Stimulated activated CD4-positive, alpha-beta T cell treated with anti-CD3 and anti-CD28 coated beads, TNF-alpha, amount 100 ng/mL, for 1 hour (primary cell): ENCODE results near the gene PRPSAP2.
"Not testable (repeated sequence)": the region's sequence is repeated elsewhere in the genome, so short reads cannot be mapped to it uniquely, and the experiment has no call there.

Experiments used
- DNase-seq, 3 donors: peaks; one replicate each; pipeline ENCODE4 v3.0.0-alpha.2; 2020; ENCODE audit warnings: low read depth in 3 of 3, low spot score in 1 of 3

Gene PRPSAP2

DNA sequence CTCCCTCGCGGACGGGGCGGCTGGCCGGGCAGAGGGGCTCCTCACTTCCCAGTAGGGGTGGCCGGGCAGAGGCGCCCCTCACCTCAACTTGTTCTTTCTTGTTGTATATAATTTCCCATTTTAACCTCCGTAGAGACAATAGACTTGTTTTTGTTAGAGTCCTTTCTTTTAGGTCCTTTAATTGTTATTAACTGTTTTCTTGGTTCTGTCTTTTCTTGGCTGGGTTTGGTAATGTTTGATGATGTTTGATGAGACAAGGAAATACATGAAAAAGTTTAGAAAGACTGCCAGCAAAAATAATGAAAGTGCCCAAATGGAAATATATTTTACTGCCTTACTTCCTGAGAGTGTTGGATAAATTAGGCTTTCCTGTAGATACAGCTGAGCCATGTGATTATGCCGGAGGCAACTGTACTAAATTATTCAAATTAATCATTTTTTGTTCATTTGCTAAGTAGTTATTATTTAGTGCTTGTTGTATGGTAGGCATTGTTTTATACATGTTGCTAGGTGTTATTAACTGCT is 30.9 kb downstream of the PRPSAP2 start:
- no peak for DNase-seq

DNA sequence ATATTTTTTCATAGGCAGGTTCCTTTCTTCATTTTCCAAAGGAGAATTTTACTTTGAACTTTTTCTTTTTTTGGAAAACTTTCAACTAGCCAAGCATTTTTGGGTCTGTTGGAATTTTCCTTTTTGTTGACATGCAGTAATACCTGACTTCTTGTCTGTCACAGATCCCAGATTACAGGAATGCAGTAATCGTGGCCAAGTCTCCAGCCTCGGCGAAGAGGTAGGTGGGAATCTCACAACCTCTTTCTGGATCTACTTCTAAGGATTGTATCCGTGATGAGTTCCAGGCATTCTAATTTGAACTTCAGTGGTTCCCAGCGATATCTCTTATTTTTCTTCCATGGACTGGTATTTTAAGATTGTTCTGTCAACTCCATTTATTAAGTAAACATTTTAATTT is 31.7 kb downstream of the PRPSAP2 start:
- no peak for DNase-seq

DNA sequence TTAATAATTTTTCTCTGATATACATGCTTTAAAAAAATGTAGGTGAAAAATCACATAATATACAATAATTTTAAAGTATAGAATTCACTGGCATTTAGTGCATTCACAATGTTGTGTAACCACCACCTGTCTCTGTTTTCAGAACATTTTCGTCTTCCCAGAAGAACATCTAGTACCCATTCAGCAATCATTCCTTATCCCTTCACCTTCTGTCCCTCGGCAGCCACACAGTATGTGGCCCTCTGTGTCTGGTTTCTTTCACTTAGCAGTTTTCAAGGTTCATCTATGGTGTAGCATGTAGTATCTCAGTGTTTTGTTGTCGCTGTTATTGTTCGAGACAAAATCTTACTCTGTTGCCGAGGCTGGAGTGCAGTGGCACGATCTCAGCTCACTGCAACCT is 33.6 kb downstream of the PRPSAP2 start:
- no peak for DNase-seq

DNA sequence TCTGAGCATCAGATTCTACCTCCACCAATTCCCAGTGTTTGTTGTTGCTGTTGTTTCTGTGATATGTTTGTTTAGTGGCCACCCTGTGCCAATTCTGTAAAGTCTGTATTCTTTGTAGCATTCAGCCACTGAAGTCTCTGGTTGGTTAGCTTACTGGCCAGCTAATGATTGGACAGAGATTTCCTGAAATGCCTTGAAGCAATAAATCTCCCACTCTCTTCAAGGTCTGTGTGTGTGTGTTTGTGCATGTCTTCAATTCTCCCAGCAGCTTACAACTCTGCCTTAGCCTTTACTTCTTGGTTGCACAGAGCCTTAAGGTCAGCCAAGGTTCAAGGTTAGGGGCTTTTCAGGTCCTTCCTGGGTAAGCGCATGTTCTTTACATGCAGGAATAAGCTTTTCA is 38.2 kb downstream of the PRPSAP2 start:
- no peak for DNase-seq

DNA sequence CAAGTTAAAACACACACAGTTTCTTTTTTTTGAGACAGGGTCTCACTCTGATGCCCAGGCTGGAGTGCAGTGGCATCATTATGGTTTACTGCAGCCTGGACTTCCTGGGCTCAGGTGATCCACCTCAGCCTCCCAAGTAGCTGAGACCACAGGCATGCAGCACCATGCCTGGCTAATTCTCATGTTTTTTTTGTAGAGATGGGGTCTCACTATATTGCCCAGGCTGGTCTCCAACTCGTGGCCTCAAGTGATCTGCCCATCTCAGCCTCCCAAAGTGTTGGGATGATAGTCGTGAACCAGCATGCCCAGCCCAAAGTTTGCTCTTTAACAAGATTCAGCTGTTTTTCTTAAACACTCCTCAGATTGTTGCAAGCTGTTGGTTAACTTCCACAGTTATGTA is 39.0 kb downstream of the PRPSAP2 start:
- no peak for DNase-seq

DNA sequence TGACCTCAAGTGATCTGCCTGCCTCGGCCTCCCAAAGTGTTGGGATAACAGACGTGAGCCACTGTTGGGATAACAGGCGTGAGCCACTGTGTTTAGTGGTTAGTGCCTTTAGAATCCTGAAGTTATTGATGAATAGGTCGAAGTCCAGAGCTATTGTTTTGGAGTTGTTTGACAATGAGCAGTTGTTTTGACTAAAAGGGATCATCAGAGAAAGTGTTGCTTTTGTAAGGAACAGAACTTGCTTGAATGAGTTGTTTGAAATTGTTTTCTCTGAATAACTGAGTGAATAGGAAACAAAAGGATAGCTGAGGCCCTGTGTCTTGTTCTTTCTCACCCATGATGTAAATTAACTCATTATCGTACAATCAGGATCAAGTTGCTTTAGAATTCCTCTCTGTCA is 46.6 kb downstream of the PRPSAP2 start:
- DNase-seq, result no peak

DNA sequence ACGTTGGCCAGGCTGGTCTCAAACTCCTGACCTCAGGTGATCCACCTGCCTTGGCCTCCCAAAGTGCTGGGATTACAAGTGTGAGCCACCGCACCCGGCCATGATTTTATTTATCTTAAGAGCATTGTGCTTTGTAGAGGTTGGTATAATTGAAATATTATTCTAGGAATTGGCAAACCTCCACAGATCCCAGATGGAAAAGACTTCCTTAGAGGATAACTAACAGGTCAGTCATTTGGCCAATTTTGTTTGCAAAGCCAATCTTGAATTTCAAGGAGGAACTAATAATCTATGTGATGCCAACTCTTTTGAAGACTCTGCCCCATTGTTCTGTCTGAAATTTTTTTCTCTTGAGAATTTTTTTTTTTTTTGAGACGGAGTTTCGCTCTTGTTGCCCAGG is 47.3 kb downstream of the PRPSAP2 start:
- DNase-seq, result no peak

DNA sequence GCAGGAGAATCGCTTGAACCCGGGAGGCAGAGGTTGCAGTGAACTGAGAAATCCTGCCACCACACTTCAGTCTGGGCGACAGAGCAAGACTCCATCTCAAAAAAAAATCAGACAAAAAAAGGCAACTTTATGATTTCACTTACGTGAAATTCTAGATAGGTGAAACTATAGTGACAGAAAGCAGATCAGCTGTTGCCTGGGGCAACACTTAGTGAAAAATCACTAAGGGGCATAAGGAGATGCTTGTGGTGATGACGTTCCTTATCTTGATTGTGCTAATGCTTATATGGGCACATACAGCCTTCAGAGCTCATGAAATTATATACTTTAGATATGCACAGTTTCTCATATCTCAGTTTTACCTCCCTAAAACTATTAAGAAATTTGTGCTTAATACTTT is 52.4 kb downstream of the PRPSAP2 start:
- no peak for DNase-seq

DNA sequence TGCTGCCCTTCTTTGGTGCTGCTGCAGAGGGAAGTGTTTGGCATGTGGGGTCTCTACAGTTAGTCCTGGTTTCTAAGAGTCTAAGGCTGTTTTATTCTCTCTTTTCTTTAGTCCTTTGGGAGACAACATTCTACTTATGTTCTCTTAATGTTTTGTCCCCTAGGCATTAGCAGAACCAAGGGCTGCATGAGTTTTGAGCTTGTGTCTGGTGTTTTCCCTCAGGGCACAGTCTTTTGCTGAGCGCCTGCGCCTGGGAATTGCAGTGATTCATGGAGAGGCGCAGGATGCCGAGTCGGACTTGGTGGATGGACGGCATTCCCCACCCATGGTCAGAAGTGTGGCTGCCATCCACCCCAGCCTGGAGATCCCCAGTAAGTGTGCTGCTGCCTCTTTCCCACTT is 53.0 kb downstream of the PRPSAP2 start:
- DNase-seq, result no peak

DNA sequence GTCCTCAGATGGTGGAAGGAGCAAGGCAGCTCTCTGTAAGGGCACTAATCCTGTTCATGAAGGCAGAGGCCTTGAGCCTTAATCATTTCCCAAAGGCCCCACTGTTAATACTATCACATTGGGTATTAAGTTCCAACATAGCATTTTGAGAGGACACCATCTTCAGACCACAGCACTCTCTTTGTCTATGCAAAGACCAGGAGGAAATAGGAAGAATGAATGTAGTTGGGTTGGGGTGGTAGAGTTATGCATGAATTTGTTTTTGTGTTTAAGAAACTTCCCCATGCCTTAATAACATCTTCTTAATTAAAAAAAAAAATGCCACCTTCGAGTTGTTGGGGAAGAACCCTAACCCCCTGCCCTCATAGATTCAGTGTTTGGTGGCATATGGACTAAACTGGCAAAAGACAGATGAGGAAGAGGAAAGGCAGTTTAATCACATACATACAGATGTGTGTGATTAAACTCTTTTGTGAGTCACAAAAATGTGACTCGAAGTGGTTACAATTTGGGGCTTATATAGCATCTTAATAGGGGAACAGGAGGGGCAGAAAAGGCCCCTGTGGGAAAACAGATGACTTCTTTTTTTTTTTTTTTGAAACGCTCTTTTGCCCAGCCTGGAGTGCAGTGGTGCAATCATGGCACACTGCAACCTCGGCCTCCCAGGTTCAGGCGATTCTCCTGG is 59.0 kb downstream of the PRPSAP2 start:
- no peak for DNase-seq

DNA sequence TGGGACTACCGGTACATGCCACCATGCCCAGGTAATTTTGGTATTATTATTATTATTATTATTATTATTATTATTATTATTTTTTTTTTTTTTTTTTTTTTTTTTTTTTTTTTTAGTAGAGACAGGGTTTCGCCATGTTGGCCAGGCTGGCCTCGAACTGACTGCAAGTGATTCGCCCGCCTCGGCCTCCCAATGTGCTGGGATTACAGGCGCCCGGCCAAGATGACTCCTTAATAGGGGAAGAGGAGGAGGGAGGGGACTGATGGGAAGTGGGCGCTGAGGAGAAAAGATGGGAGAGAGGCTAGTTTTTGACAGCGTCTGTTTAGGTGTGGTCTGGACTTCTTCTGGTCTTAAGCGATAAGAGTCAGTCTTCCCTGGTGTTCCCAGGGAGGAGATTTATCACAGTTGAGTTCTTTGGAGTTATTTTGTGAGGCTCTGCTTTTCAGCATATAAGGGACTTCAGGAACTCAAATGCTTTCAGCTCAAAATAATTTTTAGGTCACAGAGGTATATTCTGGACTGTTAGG is 59.6 kb downstream of the PRPSAP2 start:
- no peak for DNase-seq

DNA sequence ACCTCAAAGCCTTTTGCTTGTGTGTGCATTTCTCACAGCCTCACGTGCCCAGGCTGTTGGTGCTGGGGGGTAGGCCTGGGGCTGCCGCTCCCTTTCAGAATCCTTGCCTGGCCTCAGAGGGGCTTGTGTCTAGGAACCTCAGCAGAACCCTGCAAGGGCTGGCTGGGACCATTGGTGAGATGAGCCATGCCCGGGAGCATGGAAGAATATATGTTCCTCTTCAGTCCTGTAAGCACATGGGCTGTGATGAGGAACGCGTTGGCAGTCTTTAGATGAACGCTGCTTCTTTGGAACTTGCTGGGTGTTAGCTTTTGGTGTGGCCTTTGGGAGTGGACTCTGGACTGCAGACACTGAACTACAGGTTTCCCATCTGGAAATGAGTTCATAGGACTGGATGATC is 62.0 kb downstream of the PRPSAP2 start:
- DNase-seq, result no peak

DNA sequence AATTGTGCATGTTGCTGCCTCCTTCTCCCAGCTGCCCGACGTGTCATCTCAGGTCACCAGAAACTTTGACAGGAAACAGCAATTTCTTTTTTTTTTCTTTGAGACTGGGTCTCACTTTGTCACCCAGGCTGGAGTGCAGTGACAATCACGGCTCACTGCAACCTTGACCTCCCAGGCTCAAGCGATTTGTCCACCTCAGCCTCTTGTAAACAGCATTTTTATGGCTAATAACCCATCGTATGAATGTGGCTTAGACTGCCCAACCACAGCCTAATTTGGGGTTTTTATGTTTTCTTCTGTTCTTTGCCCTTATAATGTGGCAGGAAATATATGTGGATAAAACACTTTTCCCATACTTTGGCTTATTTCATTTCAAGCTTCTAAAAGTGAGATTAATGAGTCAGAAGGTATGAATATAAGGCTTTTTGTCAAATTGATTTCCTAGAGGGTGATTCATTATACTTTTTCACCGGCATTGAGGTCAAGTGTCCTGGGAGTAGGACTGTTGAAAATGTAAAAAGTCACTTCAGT is 63.0 kb downstream of the PRPSAP2 start:
- DNase-seq, result no peak

DNA sequence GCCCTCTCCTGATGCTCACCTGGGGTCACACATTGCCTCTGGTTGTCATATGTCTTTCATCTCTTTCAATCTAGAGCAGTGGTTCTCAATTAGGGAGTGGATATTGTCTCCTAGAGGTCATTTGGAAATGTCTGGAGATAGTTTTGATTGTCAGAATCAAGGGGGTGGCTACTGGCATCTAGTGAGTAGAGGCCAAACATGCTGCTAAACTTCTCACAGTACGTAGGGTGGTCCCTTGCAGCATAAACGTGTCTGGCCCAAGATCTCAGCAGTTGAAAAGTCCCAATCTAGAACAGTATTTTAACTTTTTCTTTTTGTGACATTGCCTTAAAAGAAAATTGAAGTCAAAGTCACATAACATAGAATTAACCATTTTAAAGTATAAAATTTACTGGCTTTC is 63.6 kb downstream of the PRPSAP2 start:
- DNase-seq, result no peak

DNA sequence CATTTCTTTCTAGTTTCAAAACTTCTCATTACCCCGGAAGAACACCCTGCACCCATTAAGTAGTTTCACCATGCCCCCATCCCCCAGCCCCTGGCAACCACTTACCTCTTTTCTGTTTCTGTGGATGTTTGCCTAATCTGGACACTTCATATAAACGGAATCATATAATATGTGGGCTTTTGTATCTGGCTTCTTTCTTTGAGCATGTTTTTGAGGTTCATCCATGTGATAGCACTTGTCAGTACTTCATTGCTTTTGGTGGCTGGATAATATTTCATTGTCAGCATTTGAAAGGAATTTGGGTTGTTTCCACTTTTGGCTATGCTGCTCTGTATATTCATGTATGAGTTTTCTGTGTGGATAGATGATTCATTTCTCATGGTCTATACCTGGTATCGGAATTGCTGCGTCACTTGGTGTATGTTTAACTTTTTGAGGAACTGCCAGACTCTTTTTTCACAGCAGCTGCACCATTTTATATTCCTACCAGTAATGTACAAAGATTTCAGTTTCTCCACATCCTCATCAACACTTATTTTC is 64.1 kb downstream of the PRPSAP2 start:
- no peak for DNase-seq

DNA sequence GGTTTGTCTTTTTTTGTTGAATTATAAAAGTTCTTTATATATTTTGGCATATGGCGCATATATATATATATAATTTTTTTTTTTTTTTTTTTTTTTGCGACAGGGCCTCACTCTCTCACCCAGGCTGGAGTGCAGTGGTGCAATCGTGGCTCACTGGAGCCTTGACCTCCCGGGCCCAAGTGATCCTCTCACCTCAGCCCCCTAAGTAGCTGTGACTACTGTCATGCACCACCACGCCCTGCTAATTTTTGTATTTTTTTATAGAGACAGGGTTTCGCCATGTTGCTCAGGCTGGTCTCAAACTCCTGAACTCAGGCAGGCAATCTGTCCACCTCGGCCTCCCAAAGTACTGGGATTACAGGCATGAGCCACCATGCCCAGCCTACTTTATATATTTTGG is 64.7 kb downstream of the PRPSAP2 start:
- not testable (repeated sequence) for DNase-seq

DNA sequence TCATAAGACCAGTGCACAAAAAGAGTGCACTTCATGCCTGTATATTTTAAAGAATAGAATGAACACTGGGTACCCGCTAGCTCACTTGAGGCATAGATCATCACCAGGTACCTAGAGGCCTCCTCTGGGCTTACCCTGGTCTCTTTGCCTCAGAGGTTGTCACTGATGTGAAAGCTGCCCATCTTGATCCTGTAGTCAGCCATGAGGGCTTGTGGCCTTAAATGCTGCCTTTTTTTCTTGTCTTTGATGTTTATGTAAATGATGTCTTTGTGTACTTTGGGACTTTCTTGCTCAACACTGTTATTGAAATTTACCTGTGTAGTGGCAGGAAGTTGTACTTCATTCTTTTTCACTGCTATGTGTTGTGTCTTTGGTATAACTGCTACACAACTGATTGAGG is 67.3 kb downstream of the PRPSAP2 start:
- DNase-seq, result no peak

DNA sequence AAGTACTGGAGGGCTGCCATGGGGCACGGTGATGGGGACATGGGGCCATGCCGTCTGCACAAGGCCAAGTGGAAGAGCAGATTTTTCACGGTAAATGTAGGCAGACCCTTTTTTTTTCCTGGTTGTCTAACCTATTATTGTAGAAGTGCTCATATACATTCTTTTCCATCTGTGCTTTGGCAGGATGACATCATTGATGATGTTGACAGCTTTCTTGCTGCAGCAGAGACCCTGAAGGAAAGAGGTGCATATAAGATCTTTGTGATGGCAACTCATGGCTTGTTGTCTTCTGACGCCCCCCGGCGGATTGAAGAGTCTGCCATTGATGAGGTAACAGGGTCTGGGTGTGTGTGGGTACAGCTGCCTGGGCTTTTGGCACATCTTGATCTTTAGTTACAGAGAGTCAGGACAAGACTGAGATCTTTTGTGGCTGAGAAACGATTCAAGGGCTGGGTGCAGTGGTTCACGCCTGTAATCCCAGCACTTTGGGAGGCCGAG is 70.7 kb downstream of the PRPSAP2 start:
- DNase-seq, result no peak

DNA sequence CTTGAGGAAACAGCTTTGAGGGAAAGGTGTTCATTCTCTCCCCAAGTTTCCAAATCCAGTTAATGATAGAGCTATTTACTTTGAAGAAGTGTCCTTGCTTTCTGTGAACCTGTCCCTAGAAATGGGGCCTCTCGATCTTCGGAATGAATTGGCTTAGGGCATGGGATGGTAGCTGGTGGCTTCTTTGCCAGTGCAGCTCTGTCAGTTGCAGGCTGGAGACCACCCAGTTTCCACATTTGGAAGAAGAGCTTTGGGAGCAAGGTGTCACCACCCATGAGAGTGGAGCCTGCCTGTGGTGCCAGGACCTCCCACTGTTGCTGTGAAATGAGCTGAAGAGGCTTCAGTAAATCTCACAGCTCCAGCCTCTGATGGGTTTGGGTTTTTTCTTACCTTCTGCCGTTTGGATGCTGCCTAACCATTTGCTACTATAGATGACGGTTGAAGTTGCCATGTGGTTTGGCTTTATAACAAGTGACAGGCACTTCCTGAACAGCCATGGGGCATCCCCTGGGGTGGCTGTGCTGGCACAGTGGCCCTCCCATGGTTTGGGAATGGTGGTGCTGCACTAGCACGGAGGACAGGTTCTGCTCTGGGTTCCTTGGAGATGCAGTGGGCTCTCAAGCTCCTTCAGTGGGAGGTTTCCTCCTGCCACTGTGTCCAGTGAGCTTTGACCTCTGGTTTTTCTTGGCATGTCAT is 74.6 kb downstream of the PRPSAP2 start:
- DNase-seq, result no peak

DNA sequence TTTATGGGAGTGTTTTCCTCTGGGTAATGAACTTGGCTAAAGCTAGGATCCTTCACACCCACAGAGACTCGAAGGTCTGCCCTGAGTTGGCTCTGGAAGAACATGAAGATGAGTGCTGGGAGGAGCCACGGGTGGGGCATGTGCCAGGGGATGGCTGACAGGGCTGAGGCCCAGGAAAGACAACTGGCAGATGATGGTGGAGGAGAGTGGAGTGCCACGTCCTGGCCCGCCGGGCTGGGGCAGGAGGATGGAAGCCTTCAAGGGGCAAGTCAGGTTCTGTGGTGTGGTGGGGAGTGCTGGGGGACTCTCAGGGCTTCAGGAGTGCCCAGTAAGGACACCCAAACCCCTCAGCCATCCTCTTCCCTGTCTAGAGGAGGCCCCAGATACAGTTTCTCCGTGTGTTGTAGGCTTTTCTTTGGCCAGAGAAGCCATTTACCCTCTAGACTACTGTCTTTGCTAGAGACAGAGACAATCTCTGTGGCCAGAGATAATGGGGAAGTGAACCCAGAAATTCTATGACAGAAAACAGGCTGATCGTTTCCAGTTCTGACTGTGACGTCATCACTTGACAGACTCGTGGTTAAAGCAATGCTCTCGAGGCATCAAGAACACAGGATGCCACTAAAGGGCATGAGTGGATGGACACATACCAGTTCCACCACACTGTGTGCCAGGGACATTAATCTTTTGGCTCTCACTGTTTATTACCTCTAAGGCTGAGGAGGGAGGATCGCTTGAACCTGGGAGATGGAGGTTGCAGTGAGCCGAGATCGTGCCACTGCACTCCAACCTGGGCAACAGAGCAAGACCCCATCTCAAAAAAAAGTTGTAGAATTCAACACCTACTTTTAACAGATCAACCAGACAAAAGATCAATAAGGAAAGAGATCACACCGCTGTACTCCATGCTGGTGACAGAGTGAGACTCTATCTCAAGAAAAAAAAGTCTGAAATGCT is 75.4 kb downstream of the PRPSAP2 start:
- no peak for DNase-seq
